GM20431 (cell line): ENCODE data around the gene SEM1.
"Not testable (repeated sequence)": the region's sequence is repeated elsewhere in the genome, so short reads cannot be mapped to it uniquely, and the experiment has no call there.

Experiments used
- in situ Hi-C: fragments of 300-500 bp; cut with MseI, MboI; formaldehyde crosslinking; loops from one replicate; pipeline ENCODE4 v1.15.0; 2020; ENCODE audit warnings: low sequenced_read_pairs; ENCODE audit not compliant: unreplicated experiment

The SEM1 gene

DNA sequence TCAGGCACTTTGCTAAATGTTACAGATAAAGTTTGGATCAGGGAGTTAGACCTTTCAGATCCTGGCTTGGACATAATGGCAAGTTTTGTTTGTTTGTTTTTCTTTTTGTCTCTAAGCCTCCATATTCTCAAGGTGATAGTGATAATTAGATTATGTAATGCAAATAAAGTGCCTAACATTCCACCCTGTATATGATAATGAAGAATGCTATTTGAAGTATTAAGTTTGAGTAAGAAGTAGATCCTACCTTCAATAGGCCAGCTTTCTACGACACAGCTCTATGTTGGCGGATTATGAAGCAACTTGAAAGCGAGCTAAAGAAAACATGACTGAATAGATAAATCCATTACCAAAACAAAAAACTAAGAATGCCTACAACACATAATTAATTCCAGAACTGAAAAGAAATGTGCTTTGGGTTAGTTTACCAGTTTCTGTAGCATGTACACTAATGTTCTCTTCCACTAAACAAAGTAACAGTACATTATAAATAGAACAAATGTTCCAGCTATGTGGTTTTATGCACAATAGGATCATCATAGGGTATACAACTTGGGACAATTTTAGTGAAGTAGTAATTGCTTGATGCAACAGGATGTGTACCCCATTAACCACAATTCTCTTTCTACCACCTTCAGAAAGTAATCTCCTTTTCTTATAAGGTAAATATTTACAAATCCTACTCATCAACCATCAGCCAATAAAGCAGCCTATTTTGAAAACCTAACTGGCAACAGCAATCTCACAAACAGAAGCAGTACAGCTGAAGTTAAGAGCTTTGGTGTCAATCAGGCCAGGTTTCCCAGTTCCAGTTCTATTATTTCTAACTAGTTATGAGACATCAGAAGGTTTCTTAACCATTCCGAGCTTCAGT is 1.5 kb downstream of the SEM1 start:
- in situ Hi-C loops, result no loop called here

DNA sequence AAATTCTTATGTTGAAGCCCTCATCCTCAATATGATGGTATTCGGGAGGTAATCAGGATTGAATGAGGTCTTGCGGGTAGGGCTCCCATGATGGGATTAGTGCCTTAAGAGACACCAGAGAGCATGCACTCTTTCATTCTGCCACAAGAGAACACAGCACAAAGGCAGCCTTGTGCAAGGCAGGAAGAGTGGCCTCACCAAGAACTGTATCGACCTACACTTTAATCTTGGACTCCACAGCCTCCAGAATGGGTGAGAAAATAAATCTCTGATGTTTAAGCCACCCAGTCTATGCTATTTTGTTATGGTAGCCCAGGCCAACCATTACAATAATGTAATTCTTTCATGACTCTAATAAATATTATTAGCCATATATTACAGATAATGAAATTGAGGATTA is 8.4 kb downstream of the SEM1 start:
- in situ Hi-C loops, result no loop called here

DNA sequence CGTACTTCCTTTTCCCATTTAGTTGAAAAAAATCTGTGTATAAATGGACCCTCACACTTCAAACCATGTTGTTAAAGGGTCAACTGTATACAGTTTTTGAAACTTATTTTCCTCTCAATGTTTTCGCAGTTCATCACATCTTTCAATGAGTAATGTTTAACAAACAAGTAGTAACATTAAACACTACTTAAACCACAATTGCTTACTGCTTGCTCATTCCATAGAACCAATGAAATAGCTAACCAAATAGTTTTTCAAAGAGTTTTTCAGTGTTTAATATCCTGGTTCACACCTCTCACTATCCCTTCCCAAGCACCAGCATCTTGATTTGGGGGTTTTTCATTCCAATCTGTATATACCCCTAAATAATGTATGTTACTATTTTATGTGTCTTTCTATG is 9.1 kb downstream of the SEM1 start:
- in situ Hi-C loops, result no loop called here

DNA sequence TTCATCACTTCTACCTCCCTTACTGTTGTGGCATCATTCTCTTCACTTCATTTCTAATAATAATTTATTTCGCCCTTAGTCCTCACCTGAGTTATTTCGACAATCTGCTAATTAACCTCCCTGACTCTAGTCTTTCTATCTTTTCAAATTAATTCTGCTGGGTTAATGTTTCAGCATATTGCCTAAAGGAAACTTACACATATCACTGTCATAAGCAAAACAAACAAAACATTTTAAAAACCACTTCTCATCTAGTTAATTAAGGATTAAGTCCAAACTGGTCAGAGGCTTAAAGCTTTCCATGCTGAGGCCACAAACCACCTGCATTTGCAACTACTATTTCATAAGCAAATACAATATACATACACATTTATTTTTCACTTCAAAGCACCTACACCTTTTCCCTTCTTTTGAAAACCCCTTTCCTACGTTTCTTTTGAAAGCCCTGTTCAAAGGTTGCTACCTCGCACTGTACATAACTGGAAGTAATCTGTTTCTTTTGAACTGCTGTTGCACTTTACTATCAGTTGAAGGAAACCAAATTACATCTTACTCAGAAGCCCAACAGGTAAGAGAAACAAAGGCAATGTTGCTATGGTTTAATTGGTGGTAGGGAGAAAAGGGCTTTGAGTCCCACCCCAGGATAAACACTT is 10.3 kb downstream of the SEM1 start:
- in situ Hi-C loops, result no loop called here

DNA sequence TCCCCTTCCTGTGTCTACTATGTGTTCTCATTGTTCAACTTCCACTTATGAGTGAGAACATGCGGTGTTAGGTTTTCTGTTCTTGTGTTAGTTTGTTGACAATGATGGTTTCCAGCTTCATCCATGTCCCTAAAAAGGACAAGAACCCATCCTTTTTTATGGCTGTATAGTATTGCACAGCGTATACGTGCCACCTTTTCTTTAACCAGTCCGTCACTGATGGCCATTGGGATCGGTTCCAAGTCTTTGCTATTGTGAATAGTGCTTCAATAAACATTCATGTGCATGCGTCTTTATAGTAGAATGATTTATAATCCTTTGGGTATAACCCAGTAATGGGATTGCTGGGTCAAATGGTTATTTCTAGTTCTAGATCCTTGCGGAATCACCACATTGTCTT is 11.2 kb downstream of the SEM1 start:
- in situ Hi-C loops, result not testable (repeated sequence)

DNA sequence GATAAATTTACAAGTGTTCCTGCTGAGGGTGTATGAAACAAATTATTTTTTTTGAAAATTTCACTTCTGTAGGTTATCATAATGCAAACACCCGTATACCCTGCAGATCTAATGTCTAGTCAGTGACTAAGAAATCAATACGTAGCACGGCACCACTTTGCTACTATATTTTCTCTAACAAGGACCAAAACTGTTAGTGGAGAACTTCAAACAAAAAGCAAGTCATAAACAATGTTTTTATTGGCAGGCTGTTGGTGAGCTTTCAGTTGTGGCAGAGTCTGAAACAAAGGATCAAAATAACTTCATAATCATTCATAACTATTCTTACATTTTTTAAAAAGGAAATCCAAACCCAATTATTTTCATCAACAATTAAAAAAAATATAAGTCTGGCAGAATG is 11.8 kb downstream of the SEM1 start:
- in situ Hi-C loops, result no loop called here

DNA sequence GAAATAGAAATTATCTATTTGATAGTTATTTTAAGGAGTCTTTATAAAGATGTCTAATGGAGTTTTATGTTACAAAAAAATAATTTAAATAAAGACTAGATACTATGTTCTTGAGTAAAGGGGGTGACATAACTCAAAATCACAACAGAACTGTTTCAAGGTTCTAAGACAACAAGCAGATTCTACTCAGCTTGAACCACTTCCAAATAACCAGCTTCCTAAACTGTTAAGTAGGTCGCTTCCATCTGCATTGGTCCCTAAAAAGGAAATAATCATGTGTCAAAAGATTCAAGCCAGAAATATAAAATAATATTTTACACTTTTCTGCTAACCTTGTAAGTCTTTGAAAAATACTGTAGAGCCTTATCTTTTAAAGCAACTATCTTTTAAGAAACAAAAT is 14.1 kb downstream of the SEM1 start:
- in situ Hi-C loops, result no loop called here

DNA sequence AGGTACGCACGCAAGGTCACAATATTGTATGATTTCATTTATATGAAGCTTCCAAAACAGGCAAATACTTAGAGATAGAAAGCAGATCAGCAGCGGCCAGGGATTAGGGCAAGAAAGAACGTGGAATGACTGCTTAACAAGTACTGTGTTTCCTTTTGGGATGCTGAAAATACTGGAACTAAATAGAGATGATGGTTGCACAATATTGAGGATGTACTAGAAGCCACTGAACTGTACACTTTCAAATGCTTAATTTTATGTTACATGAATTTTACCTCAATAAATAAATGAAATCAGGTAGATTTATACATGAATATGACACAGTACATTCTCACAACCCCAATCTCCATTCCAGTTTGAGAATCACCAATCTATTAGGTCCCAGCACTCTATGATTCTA is 15.6 kb downstream of the SEM1 start:
- in situ Hi-C loops, result no loop called here

DNA sequence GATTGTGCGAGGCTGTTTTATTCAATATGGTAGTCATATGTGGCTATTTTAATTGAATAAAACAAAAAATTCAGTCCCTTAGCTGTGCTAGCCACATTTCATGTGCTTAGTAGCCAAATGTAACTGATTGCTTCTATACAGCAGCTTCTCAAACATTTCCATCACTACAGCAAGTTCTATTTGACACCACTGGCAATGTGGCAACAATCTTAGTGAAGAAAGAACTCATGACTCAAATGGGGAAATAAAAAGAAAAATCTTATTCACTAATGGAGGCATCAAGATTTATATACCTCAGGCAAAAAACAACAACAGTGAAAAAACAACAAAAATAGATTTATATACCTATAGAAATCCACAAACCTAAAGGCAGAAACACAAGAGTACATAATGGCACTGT is 17.9 kb downstream of the SEM1 start:
- in situ Hi-C loops, result no loop called here

DNA sequence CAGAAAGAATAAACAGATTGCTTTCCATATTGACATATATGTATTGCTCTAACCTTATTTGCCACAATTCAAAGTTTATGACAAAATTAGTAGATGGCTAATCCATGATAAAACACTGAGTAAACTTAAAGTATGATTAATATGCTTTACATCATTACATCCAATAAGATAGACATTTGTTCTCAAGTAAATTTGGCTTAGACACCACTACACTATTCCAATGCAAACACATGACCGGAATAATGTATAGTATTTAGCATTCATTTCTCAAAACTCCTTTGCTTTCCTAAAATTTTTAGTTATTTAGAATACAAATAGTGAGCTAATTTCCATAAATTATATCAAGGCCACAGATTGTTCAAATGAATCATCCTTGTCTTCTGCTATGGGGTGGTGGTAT is 20.2 kb downstream of the SEM1 start:
- in situ Hi-C loops, result no loop called here

DNA sequence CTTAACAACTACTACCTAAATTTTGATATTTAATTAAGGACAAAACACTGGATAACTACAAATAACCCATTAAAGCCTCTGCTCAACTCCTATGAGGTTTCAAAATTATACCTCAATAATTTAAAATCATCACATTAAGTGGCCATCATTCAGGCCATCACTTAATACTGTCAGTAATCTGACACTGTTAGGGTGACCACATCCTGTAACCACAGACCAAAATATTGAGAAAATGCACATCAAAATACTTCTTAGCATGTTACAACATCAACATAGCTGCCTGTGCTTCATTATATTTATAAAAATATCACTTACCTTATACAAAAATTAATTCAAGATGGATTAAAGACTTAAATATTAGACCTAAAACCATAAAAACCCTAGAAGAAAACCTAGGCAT is 23.3 kb downstream of the SEM1 start:
- in situ Hi-C loops, result no loop called here

DNA sequence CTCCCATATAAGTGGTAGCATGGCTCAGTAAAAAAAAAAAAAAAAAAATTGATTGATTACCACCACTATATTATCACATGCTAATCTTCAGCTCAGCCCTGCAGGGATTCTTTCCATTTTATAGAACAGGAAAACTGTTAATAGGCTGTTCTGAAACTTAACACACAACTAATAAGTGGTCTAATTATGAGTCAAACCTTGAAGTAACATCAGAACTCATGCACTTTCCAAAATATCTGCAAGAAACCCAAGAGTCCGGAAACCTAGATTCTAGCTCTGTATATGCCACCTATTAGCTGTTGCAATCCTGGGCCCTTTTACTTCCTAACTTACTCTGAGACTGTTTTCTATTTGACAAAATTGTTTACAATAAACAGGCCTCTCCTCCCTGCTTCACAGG is 23.9 kb downstream of the SEM1 start:
- in situ Hi-C loops, result no loop called here

DNA sequence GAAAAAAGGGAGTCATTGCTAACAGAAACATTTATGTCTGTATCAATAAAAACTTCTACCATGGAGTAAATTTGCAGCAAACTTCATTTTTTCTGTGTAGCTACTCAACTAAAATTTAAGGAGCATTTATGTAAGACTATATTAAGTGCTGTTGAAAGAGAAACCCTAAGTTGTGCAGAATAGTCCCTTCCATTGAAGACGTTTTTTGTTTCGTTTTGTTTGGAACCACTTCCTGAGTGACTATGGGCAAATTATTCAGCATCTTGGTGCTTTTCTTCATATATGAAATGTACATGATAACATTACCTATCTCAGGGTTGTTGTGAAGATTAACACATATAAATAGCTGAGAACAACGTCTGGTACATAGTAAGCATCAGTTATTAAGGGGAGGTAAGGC is 24.3 kb downstream of the SEM1 start:
- in situ Hi-C loops, result no loop called here

DNA sequence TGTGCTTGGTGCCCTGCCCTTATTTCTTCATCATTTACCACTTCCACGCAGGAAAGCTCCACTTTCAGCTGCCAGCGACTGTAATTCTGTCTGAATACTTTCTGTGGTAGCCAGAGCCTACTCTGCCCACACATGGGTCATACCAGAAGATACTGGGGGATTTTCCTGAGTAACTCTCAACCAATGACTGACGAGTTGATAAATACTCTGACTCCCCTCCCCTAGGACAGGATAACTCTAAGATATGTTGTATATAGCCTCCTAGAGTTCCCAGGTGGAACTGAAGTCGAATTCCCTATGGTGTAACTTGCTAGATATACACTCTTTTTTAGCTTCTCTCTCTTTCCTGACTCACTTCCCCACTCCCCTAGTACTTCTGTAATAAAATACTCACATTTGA is 29.8 kb downstream of the SEM1 start:
- in situ Hi-C loops, result no loop called here

DNA sequence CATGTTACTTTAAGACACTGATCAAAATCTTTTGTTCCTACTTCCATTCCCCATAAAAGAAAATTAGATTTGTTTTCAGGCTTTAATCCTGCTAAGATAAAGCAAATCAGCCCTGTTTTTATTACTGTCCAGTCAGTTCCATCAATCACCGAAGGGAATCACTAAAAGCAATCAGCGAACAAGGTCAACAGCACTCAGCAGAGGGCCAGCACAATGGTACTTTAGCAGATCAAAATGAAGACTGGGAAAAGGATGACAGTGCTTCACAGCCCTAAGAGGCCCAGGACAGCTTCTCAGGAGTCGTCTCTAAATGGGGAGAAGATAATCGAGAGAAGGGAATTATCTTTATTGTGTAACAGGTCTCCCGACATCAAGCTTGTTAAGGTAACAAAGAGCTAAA is 32.7 kb downstream of the SEM1 start:
- in situ Hi-C loops, result no loop called here

DNA sequence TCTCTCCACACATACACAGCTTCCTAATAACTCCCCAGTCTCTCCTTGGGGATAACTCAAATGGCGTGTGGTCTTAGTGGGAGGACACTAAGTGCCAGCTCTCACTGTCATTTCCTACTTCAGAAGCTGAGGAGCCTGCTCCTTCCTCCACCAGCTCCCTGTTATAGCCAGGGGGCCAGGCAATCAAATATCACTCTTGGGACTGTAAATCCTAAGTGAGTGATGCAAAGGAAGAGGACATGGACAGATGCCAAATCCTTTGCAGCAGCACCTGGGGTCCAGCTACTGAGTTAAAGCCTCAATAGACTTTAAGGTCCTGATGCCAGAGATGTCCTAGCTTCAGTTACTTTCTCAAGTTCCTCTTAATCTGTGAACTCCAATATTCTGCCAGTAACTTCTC is 34.1 kb downstream of the SEM1 start:
- in situ Hi-C loops, result no loop called here

DNA sequence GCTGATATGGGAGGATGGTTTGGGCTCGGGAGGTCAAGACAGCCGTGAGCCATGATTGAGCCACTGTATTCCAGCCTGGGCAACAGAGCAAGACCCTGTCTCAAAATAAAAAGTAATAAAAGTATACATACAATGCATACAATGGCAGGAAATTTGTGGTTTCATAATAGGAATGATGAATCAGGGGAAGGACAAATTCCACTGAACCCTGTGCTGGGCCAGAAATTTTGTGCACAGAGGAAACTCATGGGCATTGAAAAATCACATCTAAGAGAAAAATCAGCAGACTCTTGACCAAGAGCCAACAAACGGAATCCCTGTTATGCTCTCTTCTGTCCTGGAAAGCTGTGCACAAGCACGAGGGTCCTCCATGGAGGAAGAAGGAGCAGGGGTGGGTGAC is 35.1 kb downstream of the SEM1 start:
- in situ Hi-C loops, result no loop called here

DNA sequence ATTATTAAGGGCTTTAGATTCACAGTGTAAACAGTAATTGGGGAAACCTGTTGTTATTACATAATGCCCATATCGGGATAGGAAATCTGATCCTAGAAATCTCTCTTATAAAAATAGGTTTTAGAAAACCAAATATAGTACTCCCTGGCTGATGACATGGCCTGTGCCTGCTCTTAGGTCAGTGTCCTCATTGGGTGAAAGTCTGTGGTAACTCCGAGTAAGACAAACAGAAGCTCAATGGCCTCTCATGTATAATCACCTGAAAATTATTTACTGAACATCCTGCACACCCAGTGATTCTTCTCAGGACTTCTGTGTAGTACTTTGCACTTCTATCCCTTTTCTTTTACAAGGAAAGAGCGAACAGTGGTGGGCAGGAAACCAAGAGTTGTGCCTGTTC is 37.8 kb downstream of the SEM1 start:
- in situ Hi-C loops, result no loop called here

DNA sequence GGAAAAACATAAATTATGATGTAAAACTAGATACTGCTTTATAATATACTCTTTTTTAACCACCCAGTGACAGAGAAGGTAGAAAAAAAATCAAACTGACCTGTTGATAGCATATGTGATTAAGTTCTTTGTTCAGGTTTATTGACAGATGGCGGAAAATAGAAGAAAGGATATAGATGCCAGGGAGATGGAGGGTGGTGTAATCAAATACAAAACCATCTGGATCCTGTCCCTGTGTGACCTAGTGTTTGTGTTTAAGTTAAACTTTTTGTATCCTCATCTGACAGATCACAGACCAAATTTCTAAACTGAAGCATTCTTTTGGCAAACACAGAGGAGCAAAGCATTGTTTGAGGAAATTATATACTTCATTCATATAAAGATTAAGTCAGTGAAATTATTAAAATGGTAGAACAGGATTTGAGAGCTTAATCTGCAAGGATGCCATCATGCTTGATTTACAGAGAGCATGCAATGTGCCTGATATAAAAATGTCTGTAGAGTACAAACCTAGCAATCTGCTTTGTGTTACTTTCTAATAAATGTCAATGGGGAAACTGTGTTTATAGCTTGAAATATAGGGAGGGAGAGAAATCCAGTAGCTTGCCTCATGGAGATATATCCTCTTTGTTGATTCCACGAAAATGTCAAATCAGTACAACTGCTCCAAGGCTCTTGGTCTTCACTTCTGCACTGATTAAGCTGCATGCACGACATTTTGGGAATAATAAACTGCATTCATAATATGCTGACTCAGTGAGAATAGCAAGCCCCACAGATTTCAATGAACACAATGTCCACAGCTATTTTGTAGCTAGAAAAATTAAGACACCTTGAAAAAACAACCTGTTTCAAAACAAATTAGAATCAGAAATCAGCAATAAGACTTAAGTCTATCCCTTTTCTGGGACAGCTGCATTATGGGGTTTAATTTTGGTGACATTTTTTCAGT is 39.0 kb downstream of the SEM1 start:
- in situ Hi-C loops, result no loop called here

DNA sequence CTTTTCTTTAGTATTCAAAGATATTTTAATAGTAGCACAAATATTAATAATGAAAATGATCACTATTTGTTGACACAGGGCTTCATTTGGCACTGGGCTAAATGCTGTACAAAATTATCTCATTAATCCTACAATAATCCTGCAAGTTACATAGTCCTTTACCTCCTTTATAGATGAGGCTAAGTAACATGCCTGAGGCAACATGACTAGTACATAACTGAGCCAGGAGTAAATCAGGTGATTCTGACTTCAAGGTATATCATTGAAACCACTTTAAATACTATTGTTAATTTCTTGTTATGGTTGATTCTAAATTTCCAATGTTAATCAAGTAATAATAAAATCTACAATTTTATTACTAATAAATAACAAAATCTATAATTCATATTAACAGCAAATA is 39.8 kb downstream of the SEM1 start:
- in situ Hi-C loops, result no loop called here

DNA sequence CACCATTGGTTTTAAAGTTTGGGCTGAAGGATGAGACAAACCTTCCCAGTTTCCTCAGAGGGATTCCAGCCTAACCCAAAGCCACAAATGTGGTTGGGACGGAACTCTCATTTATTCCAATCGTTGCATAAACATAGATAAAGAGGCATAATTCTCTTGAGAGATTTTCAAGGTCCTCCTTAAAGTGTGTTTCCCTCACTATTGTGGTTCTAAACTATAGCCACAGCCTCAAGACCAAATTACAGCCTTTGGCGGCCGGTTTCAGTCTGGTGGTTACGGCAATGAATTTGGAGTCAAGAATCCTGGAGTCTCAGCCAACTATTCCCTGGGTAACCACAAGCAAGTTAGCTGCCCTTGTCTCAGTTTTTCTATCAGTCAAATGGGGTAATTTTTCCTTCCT is 42.6 kb downstream of the SEM1 start:
- in situ Hi-C loops, result no loop called here
